K562 (cell line): ENCODE data around the gene ACSBG1. TPM values are rescaled to one million over a fixed set of nuclear protein-coding genes. Genes with fewer than 3 reads are reported as not detected.

Experiments used
- CCAR2 ChIP-seq: fragments of 200-400 bp; formaldehyde crosslinking; IDR thresholded peaks from 2 replicates; pipeline ENCODE4 v1.6.1; 2017; ENCODE audit warnings: mild to moderate bottlenecking, low read depth, low read length
- FOXA3 ChIP-seq, 2 experiments: fragments of 450-650 bp in 1 of 2; sonication (generic) in 1 of 2; formaldehyde crosslinking; IDR thresholded peaks in 1 of 2; conservative IDR thresholded peaks in 1 of 2; 2 replicates each; pipeline versions ENCODE4 v1.4.0 to v1.8.0; 2020 to 2022; ENCODE audit warnings: mild to moderate bottlenecking in 2 of 2, missing genetic modification reagents in 1 of 2
- HDGF ChIP-seq: fragments of 450-650 bp; IDR thresholded peaks from 2 replicates; pipeline ENCODE4 v1.6.1; 2016
- MTF1 ChIP-seq: fragments of 250-450 bp; sonication (Bioruptor Pico); IDR thresholded peaks from 2 replicates; pipeline ENCODE4 v1.9.0; 2021; ENCODE audit warnings: moderate library complexity, mild to moderate bottlenecking, inconsistent platforms, borderline replicate concordance
- RB1 ChIP-seq: fragments of 450-650 bp; IDR thresholded peaks from 2 replicates; pipeline ENCODE4 v1.6.1; 2017; ENCODE audit warnings: low read depth, mild to moderate bottlenecking
- SMARCB1 ChIP-seq: IDR thresholded peaks from 2 replicates; pipeline ENCODE4 v1.6.1; 2011; ENCODE audit warnings: improper control_type of control experiment, low read depth; ENCODE audit not compliant: insufficient read length
- TFAM ChIP-seq: fragments of 250-450 bp; sonication (Bioruptor Pico); conservative IDR thresholded peaks from 2 replicates; pipeline ENCODE4 v1.5.0; 2021; ENCODE audit warnings: mild to moderate bottlenecking, moderate library complexity
- XRCC5 ChIP-seq: fragments of 200-400 bp; formaldehyde crosslinking; IDR thresholded peaks from 2 replicates; pipeline ENCODE4 v1.6.1; 2017; ENCODE audit warnings: low read depth, mild to moderate bottlenecking, low read length
- ZNF507 ChIP-seq: conservative IDR thresholded peaks from 2 replicates; pipeline ENCODE4 v1.6.1; 2017; ENCODE audit warnings: missing genetic modification characterization, missing compliant biosample characterization
- polyA plus RNA-seq, 8 experiments: library from polyadenylated mRNA; depleted of rRNA in 4 of 8; stranded (reverse) in 5 of 8; unstranded in 3 of 8; fragments of >200 nt; fragmentation: Nextera tagmentation in 2 of 8; fragmentation: Illumina TruSeq in 1 of 8; extraction: Ambion mirVana in 2 of 8; extraction: Trizol in 1 of 8; gene quantifications; 2 replicates each; pipeline versions ENCODE4 v1.2.1 to v1.2.3, GENCODE V29; 2011 to 2014; ENCODE audit warnings: inconsistent platforms in 1 of 8, missing spikeins in 1 of 8
- total RNA-seq, 7 experiments: library from RNA; depleted of rRNA in 6 of 7; stranded (reverse); fragments of >200 nt in 6 of 7; fragmentation: Illumina TruSeq in 2 of 7; extraction: Trizol in 2 of 7; gene quantifications; 2 replicates each; pipeline versions ENCODE4 v1.2.1 to v1.2.3, GENCODE V29; 2011 to 2021; ENCODE audit warnings: low replicate concordance in 1 of 7
- TF ChIP-seq, protein P1 (sequence below), 2 experiments: fragments of 450-650 bp; IDR thresholded peaks; 2 replicates each; pipeline ENCODE4 v1.6.1; 2016
- TF ChIP-seq, protein P2 (sequence below): fragments of 200-400 bp; formaldehyde crosslinking; IDR thresholded peaks from 2 replicates; pipeline ENCODE4 v1.6.1; 2017; ENCODE audit warnings: mild to moderate bottlenecking, low read depth, low read length, moderate library complexity
- TF ChIP-seq, protein P3 (sequence below): fragments of 450-650 bp; IDR thresholded peaks from 2 replicates; pipeline ENCODE4 v1.6.1; 2016; ENCODE audit warnings: low read depth
- TF ChIP-seq, protein P4 (sequence below): fragments of 250-450 bp; sonication (Bioruptor Pico); IDR thresholded peaks from 2 replicates; pipeline ENCODE4 v1.5.0; 2020; ENCODE audit warnings: mild to moderate bottlenecking

Gene ACSBG1
- total and polyA plus RNA-seq, 9 of the 15 experiments (the other 6 are each of a cell fraction or from before 2014, with no cell fraction given): 0.36 to 6.4 (median 2.5) TPM

DNA sequence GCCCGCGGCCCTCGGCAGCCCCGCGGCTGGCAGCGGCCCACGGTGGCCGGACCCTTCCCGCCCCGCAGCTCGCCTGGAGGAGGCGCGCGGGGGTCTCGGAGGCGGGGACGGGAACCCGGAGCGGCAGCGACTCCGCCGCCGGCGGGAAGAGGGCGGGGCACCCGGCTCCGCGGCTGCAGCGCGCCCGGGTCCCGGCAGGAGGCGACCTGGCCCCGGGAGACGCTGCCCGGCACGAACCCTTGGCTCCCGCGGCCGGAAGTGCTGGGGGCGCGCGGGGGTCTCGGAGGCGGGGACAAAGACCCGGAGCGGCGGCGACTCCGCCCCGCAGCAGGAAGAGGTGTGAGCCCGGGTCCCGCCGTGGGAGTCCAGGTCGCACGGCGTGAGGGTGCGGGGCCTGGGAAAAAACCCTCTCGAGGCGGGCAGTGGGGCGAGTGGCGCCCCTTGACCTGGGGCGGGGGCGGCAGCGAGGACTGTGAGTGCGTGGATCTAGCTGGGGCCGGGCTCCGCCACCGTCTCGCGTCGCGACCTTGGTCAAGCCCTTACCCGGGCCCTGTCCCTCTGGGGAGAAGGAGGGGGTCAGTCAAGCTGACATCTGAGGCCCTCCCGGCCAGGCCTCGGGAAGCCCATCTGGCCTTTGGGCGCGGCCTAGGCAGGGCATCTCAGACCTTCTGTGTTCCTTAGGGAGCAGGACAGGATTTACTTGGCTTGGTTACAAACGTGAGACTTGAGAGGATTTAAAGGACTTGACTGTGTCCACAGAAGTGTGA, 102.9 kb downstream of the ACSBG1 start, which contains the start of gene CIB2 (continued):
- TF ChIP-seq FOXA3 (CRISPR knock-in tag; conservative IDR thresholded peaks at IDR 0.05 in 1 of 2, IDR thresholded peaks at IDR 0.05 in 1 of 2) (peak in 1 of 2 experiments; percentile 55; a peak in 2 of 4 replicates), RB1 (peak; percentile 91), CCAR2 (no peak), MTF1 (CRISPR knock-in tag) (no peak), SMARCB1 (no peak), TFAM (no peak), XRCC5 (no peak), ZNF507 (no peak), HDGF (no peak)
- TF ChIP-seq, protein P1, sequence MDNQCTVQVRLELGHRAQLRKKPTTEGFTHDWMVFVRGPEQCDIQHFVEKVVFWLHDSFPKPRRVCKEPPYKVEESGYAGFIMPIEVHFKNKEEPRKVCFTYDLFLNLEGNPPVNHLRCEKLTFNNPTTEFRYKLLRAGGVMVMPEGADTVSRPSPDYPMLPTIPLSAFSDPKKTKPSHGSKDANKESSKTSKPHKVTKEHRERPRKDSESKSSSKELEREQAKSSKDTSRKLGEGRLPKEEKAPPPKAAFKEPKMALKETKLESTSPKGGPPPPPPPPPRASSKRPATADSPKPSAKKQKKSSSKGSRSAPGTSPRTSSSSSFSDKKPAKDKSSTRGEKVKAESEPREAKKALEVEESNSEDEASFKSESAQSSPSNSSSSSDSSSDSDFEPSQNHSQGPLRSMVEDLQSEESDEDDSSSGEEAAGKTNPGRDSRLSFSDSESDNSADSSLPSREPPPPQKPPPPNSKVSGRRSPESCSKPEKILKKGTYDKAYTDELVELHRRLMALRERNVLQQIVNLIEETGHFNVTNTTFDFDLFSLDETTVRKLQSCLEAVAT (IDR thresholded peaks at IDR 0.05): no peak
- TF ChIP-seq, protein P2, sequence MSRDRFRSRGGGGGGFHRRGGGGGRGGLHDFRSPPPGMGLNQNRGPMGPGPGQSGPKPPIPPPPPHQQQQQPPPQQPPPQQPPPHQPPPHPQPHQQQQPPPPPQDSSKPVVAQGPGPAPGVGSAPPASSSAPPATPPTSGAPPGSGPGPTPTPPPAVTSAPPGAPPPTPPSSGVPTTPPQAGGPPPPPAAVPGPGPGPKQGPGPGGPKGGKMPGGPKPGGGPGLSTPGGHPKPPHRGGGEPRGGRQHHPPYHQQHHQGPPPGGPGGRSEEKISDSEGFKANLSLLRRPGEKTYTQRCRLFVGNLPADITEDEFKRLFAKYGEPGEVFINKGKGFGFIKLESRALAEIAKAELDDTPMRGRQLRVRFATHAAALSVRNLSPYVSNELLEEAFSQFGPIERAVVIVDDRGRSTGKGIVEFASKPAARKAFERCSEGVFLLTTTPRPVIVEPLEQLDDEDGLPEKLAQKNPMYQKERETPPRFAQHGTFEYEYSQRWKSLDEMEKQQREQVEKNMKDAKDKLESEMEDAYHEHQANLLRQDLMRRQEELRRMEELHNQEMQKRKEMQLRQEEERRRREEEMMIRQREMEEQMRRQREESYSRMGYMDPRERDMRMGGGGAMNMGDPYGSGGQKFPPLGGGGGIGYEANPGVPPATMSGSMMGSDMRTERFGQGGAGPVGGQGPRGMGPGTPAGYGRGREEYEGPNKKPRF: no peak
- TF ChIP-seq, protein P3, sequence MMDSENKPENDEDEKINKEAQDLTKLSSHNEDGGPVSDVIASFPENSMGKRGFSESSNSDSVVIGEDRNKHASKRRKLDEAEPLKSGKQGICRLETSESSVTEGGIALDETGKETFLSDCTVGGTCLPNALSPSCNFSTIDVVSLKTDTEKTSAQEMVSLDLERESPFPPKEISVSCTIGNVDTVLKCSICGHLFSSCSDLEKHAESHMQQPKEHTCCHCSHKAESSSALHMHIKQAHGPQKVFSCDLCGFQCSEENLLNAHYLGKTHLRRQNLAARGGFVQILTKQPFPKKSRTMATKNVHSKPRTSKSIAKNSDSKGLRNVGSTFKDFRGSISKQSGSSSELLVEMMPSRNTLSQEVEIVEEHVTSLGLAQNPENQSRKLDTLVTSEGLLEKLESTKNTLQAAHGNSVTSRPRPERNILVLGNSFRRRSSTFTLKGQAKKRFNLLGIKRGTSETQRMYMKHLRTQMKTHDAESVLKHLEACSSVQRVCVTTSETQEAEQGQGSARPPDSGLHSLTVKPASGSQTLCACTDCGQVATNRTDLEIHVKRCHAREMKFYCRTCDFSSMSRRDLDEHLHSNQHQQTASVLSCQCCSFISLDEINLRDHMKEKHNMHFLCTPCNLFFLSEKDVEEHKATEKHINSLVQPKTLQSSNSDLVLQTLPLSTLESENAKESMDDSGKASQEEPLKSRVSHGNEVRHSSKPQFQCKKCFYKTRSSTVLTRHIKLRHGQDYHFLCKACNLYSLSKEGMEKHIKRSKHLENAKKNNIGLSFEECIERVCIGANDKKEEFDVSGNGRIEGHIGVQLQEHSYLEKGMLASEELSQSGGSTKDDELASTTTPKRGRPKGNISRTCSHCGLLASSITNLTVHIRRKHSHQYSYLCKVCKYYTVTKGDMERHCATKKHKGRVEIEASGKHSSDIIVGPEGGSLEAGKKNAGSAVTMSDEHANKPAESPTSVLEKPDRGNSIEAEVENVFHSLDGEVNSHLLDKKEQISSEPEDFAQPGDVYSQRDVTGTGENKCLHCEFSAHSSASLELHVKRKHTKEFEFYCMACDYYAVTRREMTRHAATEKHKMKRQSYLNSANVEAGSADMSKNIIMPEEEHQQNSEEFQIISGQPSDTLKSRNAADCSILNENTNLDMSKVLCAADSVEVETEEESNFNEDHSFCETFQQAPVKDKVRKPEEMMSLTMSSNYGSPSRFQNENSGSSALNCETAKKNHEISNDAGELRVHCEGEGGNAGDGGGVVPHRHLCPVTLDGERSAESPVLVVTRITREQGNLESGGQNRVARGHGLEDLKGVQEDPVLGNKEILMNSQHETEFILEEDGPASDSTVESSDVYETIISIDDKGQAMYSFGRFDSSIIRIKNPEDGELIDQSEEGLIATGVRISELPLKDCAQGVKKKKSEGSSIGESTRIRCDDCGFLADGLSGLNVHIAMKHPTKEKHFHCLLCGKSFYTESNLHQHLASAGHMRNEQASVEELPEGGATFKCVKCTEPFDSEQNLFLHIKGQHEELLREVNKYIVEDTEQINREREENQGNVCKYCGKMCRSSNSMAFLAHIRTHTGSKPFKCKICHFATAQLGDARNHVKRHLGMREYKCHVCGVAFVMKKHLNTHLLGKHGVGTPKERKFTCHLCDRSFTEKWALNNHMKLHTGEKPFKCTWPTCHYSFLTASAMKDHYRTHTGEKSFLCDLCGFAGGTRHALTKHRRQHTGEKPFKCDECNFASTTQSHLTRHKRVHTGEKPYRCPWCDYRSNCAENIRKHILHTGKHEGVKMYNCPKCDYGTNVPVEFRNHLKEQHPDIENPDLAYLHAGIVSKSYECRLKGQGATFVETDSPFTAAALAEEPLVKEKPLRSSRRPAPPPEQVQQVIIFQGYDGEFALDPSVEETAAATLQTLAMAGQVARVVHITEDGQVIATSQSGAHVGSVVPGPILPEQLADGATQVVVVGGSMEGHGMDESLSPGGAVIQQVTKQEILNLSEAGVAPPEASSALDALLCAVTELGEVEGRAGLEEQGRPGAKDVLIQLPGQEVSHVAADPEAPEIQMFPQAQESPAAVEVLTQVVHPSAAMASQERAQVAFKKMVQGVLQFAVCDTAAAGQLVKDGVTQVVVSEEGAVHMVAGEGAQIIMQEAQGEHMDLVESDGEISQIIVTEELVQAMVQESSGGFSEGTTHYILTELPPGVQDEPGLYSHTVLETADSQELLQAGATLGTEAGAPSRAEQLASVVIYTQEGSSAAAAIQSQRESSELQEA: no peak
- TF ChIP-seq, protein P4, sequence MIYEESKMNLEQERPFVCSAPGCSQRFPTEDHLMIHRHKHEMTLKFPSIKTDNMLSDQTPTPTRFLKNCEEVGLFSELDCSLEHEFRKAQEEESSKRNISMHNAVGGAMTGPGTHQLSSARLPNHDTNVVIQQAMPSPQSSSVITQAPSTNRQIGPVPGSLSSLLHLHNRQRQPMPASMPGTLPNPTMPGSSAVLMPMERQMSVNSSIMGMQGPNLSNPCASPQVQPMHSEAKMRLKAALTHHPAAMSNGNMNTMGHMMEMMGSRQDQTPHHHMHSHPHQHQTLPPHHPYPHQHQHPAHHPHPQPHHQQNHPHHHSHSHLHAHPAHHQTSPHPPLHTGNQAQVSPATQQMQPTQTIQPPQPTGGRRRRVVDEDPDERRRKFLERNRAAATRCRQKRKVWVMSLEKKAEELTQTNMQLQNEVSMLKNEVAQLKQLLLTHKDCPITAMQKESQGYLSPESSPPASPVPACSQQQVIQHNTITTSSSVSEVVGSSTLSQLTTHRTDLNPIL: no peak
